Endothelial cell (in vitro differentiated cells): ENCODE measurements around the gene MIEF2. TPM values are rescaled to one million over a fixed set of nuclear protein-coding genes. Genes with fewer than 3 reads are reported as not detected.

Experiments
- DNase-seq: peaks from one replicate; pipeline ENCODE4 v3.0.0; 2021; ENCODE audit warnings: low spot score
- H3K27ac Mint-ChIP-seq: one replicate; pipeline ENCODE4 v1.8.0; 2021; ENCODE audit warnings: mixed read lengths, inconsistent platforms; ENCODE audit not compliant: unreplicated experiment
- H3K27me3 Mint-ChIP-seq: one replicate; pipeline ENCODE4 v1.8.0; 2021; ENCODE audit warnings: mild to moderate bottlenecking, moderate library complexity, mixed read lengths, inconsistent platforms; ENCODE audit not compliant: unreplicated experiment
- H3K36me3 Mint-ChIP-seq: one replicate; pipeline ENCODE4 v1.8.0; 2021; ENCODE audit warnings: mild to moderate bottlenecking, low read depth, mixed read lengths, inconsistent platforms; ENCODE audit not compliant: unreplicated experiment
- H3K4me1 Mint-ChIP-seq: one replicate; pipeline ENCODE4 v1.8.0; 2021; ENCODE audit warnings: mild to moderate bottlenecking, mixed read lengths, inconsistent platforms; ENCODE audit not compliant: unreplicated experiment
- H3K4me3 Mint-ChIP-seq: one replicate; pipeline ENCODE4 v1.8.0; 2021; ENCODE audit warnings: mild to moderate bottlenecking, mixed read lengths, inconsistent platforms; ENCODE audit not compliant: unreplicated experiment
- H3K9me3 Mint-ChIP-seq: one replicate; pipeline ENCODE4 v1.8.0; 2021; ENCODE audit warnings: mixed read lengths, inconsistent platforms; ENCODE audit not compliant: unreplicated experiment
- CTCF ChIP-seq: fragments of 200-600 bp; sonication (generic); IDR thresholded peaks from one replicate; pipeline ENCODE4 v1.5.0; 2021; ENCODE audit warnings: antibody characterized with exemption; ENCODE audit not compliant: unreplicated experiment
- total RNA-seq: library from RNA; stranded (reverse); fragmentation: NEBNext Ultra II Directional; extraction: Animal tissue kit (Norgen Biotek cat#: 25700); gene quantifications from one replicate; pipeline ENCODE4 v1.2.1, GENCODE V29; 2021; ENCODE audit not compliant: unreplicated experiment

The MIEF2 gene
- total RNA-seq, 1 donor from 2014 or later: 11.6 TPM

GRCh38 chr17:18270046-18270931 lies 9.8 kb downstream of the MIEF2 start:
- TF ChIP-seq CTCF: no peak
- Mint-ChIP-seq H3K27me3 (peaks cover 1% of the 10 kb centered on the region), H3K4me3 (no peak overlapping the region), H3K9me3 (no peaks in the 10 kb centered on the region), H3K27ac (no peak overlapping the region), H3K4me1 (no peaks in the 10 kb centered on the region), H3K36me3 (peaks cover 6% of the 10 kb centered on the region)
- DNase-seq: no peak

GRCh38 chr17:18277076-18277475 lies 16.6 kb downstream of the MIEF2 start:
- no peak for DNase-seq
- Mint-ChIP-seq H3K27ac (no peak overlapping the region), H3K27me3 (no peaks in the 10 kb centered on the region), H3K4me3 (no peak overlapping the region), H3K36me3 (peaks cover 27% of the 10 kb centered on the region), H3K4me1 (no peaks in the 10 kb centered on the region), H3K9me3 (no peaks in the 10 kb centered on the region)
- no peak for TF ChIP-seq CTCF

- Mint-ChIP-seq H3K36me3 (peaks cover 29% of the 10 kb centered on the region), H3K27me3 (no peaks in the 10 kb centered on the region)
- no peak for DNase-seq
These were observed 18.4 kb downstream of the MIEF2 start for GRCh38 chr17:18278867-18279266.

GRCh38 chr17:18280249-18280648 lies 19.8 kb downstream of the MIEF2 start:
- H3K36me3 Mint-ChIP-seq: peaks cover 38% of the 10 kb centered on the region
- no peaks in the 10 kb centered on the region for H3K4me1 Mint-ChIP-seq
- no peaks in the 10 kb centered on the region for H3K9me3 Mint-ChIP-seq
- no peak overlapping the region for H3K4me3 Mint-ChIP-seq
- H3K27ac Mint-ChIP-seq: no peak overlapping the region
- H3K27me3 Mint-ChIP-seq: no peaks in the 10 kb centered on the region
- no peak for TF ChIP-seq CTCF
- DNase-seq: no peak

More at GRCh38 chr17:18278867-18279266, 18.4 kb downstream of the MIEF2 start:
- no peak for TF ChIP-seq CTCF
- Mint-ChIP-seq H3K4me1 (no peaks in the 10 kb centered on the region), H3K4me3 (no peak overlapping the region), H3K27ac (no peak overlapping the region), H3K9me3 (no peaks in the 10 kb centered on the region)

GRCh38 chr17:18280766-18281371 lies 20.4 kb downstream of the MIEF2 start:
- peaks cover 38% of the 10 kb centered on the region for H3K36me3 Mint-ChIP-seq
- no peaks in the 10 kb centered on the region for H3K9me3 Mint-ChIP-seq
- no peaks in the 10 kb centered on the region for H3K4me1 Mint-ChIP-seq
- no peak overlapping the region for H3K27ac Mint-ChIP-seq
- peak overlapping the region; percentile 62 for H3K4me3 Mint-ChIP-seq
- no peak for DNase-seq
- TF ChIP-seq CTCF: no peak
- no peaks in the 10 kb centered on the region for H3K27me3 Mint-ChIP-seq
